ENCODE measurements around the gene SAXO1.
A peak's percentile ranks its signal among the peaks of the same experiment; 100 is the strongest.

SAXO1 gene

GRCh38 chr9:18909140-18910018 lies 123.6 kb downstream of the SAXO1 start:
- DNase-seq = no peak

- no peak for DNase-seq
Observed at GRCh38 chr9:18907927-18908625, 124.9 kb downstream of the SAXO1 start.

- DNase-seq = peak; percentile 61
Observed at GRCh38 chr9:18906656-18907395, 126.2 kb downstream of the SAXO1 start.

- DNase-seq = peak; percentile 71
Observed at GRCh38 chr9:18905883-18906629, 127.0 kb downstream of the SAXO1 start.

GRCh38 chr9:18905028-18905882 lies 127.8 kb downstream of the SAXO1 start:
- DNase-seq = peak; percentile 93

- no peak for DNase-seq
Observed at GRCh38 chr9:18903450-18903849, 129.6 kb downstream of the SAXO1 start.

- no peak for DNase-seq
Observed at GRCh38 chr9:18896531-18897179, 136.4 kb downstream of the SAXO1 start.

GRCh38 chr9:18896004-18896403 lies 137.0 kb downstream of the SAXO1 start:
- DNase-seq = no peak

GRCh38 chr9:18893491-18893890 lies 139.5 kb downstream of the SAXO1 start:
- DNase-seq = no peak

- no peak for DNase-seq
Observed at GRCh38 chr9:18893046-18893445, 140.0 kb downstream of the SAXO1 start.

- no peak for DNase-seq
Observed at GRCh38 chr9:18891946-18892670, 140.9 kb downstream of the SAXO1 start.

GRCh38 chr9:18890372-18890771 lies 142.6 kb downstream of the SAXO1 start:
- DNase-seq = peak; percentile 78

GRCh38 chr9:18889550-18889949 lies 143.5 kb downstream of the SAXO1 start:
- DNase-seq = no peak

GRCh38 chr9:18888290-18888689 lies 144.7 kb downstream of the SAXO1 start:
- DNase-seq = no peak

GRCh38 chr9:18887546-18887945 lies 145.5 kb downstream of the SAXO1 start:
- no peak for DNase-seq

GRCh38 chr9:18881758-18882157 lies 151.3 kb downstream of the SAXO1 start:
- no peak for DNase-seq

- DNase-seq = no peak
Observed at GRCh38 chr9:18877984-18878383, 155.0 kb downstream of the SAXO1 start.

All from fibroblast of skin of right biceps (primary cell).